KMS-11 (cell line): ENCODE data around the gene CAV2.

Experiments used
- H2AFZ ChIP-seq: fragments of 200-600 bp; sonication (generic); 2 replicates; pipeline ENCODE4 v1.6.1; 2016; ENCODE audit warnings: antibody characterized with exemption, mixed run types, low read depth
- H3K27ac ChIP-seq: fragments of 200-600 bp; sonication (generic); 2 replicates; pipeline ENCODE4 v1.6.1; 2016; ENCODE audit warnings: mild to moderate bottlenecking, mixed run types
- H3K27me3 ChIP-seq: fragments of 200-600 bp; sonication (generic); 2 replicates; pipeline ENCODE4 v1.6.1; 2017; ENCODE audit warnings: mild to moderate bottlenecking, low read depth, mixed run types, moderate library complexity; ENCODE audit not compliant: insufficient read depth
- H3K36me3 ChIP-seq: fragments of 200-600 bp; sonication (generic); 2 replicates; pipeline ENCODE4 v1.6.1; 2017; ENCODE audit warnings: mild to moderate bottlenecking, mixed run types; ENCODE audit not compliant: insufficient read depth
- H3K4me1 ChIP-seq: fragments of 200-600 bp; sonication (generic); 2 replicates; pipeline ENCODE4 v1.6.1; 2016; ENCODE audit warnings: mild to moderate bottlenecking, low read depth, mixed run types; ENCODE audit not compliant: poor library complexity, severe bottlenecking
- H3K4me2 ChIP-seq: fragments of 200-600 bp; sonication (generic); 2 replicates; pipeline ENCODE4 v1.7.0; 2016; ENCODE audit warnings: mild to moderate bottlenecking, mixed run types
- H3K4me3 ChIP-seq: fragments of 200-600 bp; sonication (generic); IDR thresholded peaks from 2 replicates; pipeline ENCODE4 v1.6.1; 2017; ENCODE audit warnings: low read depth, low read length, mixed read lengths; ENCODE audit not compliant: insufficient read depth
- H3K79me2 ChIP-seq: fragments of 200-600 bp; sonication (generic); 2 replicates; pipeline ENCODE4 v1.6.1; 2016; ENCODE audit warnings: low read depth, mixed run types; ENCODE audit not compliant: insufficient read depth
- H3K9ac ChIP-seq: fragments of 200-600 bp; sonication (generic); 2 replicates; pipeline ENCODE4 v1.6.1; 2016; ENCODE audit warnings: mild to moderate bottlenecking, mixed run types
- H4K20me1 ChIP-seq: fragments of 200-600 bp; sonication (generic); 2 replicates; pipeline ENCODE4 v1.6.1; 2016; ENCODE audit warnings: mild to moderate bottlenecking, mixed run types; ENCODE audit not compliant: insufficient read depth
- TF ChIP-seq, protein P1 (sequence below): fragments of 200-600 bp; sonication (generic); conservative IDR thresholded peaks from 2 replicates; pipeline ENCODE4 v1.6.1; 2017; ENCODE audit warnings: low read depth, mild to moderate bottlenecking, antibody characterized with exemption, low read length, moderate library complexity, mixed read lengths

CAV2 gene

DNA sequence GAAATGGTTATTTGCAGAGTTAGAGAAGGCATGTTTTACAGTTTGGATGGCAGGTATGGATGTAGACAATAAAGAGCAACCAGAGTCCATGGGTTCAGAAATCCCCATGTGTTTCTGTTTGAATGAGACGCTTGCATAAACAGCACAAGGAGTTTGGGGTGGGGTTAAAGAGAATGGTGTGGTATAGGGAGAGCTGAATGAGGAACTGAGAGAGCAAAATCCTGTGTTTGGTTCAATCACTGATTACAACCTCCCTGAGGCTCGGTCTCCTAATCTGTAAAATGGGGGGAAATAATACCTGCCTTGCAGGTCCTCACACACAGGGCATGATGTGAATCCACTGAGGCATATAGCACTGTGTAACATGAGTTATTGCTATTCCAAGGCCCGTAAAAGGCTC, 49.0 kb downstream of the CAV2 start:
- no peaks in the 10 kb centered on the region for H3K79me2 ChIP-seq
- H3K4me1 ChIP-seq: no peaks in the 10 kb centered on the region
- H3K36me3 ChIP-seq: no peaks in the 10 kb centered on the region
- H3K4me2 ChIP-seq: no peak overlapping the region
- H3K27me3 ChIP-seq: no peaks in the 10 kb centered on the region
- TF ChIP-seq, protein P1, sequence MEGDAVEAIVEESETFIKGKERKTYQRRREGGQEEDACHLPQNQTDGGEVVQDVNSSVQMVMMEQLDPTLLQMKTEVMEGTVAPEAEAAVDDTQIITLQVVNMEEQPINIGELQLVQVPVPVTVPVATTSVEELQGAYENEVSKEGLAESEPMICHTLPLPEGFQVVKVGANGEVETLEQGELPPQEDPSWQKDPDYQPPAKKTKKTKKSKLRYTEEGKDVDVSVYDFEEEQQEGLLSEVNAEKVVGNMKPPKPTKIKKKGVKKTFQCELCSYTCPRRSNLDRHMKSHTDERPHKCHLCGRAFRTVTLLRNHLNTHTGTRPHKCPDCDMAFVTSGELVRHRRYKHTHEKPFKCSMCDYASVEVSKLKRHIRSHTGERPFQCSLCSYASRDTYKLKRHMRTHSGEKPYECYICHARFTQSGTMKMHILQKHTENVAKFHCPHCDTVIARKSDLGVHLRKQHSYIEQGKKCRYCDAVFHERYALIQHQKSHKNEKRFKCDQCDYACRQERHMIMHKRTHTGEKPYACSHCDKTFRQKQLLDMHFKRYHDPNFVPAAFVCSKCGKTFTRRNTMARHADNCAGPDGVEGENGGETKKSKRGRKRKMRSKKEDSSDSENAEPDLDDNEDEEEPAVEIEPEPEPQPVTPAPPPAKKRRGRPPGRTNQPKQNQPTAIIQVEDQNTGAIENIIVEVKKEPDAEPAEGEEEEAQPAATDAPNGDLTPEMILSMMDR: no peak
- H3K4me3 ChIP-seq: no peak overlapping the region
- no peak overlapping the region for H2AFZ ChIP-seq
- no peak overlapping the region for H3K9ac ChIP-seq
- H4K20me1 ChIP-seq: no peaks in the 10 kb centered on the region
- no peak overlapping the region for H3K27ac ChIP-seq

DNA sequence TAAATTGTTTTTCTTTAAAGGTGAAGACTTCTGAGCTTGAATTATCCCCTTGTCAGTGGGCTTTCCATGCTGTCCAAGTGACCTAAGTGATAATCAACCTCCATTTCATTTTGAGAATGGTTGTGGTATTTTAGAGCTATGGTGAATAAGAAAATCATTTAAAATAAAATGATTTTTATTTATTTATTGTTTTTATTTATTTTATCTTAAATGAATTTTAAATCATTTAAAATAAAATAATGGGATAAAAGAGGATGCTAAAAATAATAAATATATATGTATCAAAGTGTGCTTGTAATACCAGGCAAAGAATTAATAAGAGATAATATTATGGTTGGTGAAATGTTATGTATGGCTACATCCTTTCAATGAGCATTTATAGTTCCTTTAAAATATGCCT, 49.8 kb downstream of the CAV2 start:
- no peaks in the 10 kb centered on the region for H3K79me2 ChIP-seq
- no peaks in the 10 kb centered on the region for H3K36me3 ChIP-seq
- TF ChIP-seq, protein P1: no peak
- H3K9ac ChIP-seq: no peak overlapping the region
- H4K20me1 ChIP-seq: no peaks in the 10 kb centered on the region
- H2AFZ ChIP-seq: no peak overlapping the region
- H3K4me3 ChIP-seq: no peak overlapping the region
- H3K4me2 ChIP-seq: no peak overlapping the region
- H3K27me3 ChIP-seq: no peaks in the 10 kb centered on the region
- H3K27ac ChIP-seq: no peak overlapping the region
- no peaks in the 10 kb centered on the region for H3K4me1 ChIP-seq

DNA sequence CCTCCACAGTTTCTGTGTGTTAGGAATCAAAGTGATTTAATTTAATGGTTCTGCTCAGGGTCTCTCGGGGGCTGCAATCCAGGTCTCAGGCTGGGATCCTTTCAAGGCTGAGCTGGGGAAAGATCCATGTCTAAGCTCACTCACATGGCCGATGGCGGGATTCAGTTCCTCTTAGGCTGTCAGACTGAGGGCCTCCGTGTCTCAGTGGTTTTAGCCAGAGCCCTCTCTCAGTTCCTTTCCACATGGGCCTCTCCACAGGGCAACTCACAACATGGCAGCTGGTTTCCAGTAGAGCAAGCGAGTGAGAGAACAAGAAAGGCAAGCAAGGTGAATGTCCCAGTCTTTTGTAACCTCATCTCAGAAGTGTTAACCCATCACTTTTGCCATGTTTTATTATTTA, 52.2 kb downstream of the CAV2 start:
- no peak overlapping the region for H3K4me2 ChIP-seq
- no peak overlapping the region for H3K4me3 ChIP-seq
- H3K4me1 ChIP-seq: no peaks in the 10 kb centered on the region
- H4K20me1 ChIP-seq: no peaks in the 10 kb centered on the region
- no peak overlapping the region for H3K27ac ChIP-seq
- no peaks in the 10 kb centered on the region for H3K36me3 ChIP-seq
- H3K9ac ChIP-seq: no peak overlapping the region
- H3K27me3 ChIP-seq: no peaks in the 10 kb centered on the region
- TF ChIP-seq, protein P1: no peak
- H2AFZ ChIP-seq: no peak overlapping the region
- H3K79me2 ChIP-seq: no peaks in the 10 kb centered on the region

DNA sequence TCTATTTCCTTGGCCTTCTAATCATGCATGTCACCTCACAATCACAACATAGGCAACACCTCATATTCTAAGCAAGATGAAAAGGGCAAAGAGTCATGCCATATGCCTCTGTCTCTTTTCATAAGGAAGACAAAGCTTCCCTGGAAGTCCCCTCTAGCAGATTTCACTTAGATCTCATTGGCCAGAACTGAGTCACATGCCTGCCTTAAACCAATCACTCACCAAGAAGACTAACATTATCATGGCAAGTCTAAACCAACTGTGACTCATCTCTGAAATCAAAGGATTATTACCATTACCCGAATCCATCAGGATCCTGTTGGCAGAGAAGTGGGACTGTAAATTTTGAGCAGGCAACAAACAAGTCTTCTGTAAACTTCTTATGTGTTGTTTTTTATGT, 53.1 kb downstream of the CAV2 start:
- no peak overlapping the region for H3K9ac ChIP-seq
- H3K79me2 ChIP-seq: no peaks in the 10 kb centered on the region
- no peak overlapping the region for H3K27ac ChIP-seq
- H3K4me1 ChIP-seq: no peaks in the 10 kb centered on the region
- TF ChIP-seq, protein P1: no peak
- H4K20me1 ChIP-seq: no peaks in the 10 kb centered on the region
- H3K27me3 ChIP-seq: no peaks in the 10 kb centered on the region
- H3K36me3 ChIP-seq: no peaks in the 10 kb centered on the region
- H3K4me2 ChIP-seq: no peak overlapping the region
- H3K4me3 ChIP-seq: no peak overlapping the region
- H2AFZ ChIP-seq: no peak overlapping the region
